ENCODE results near the gene GET4.

- no peak for TF ChIP-seq CTCF (IDR thresholded peaks at IDR 0.05)
- TF ChIP-seq POLR2A (IDR thresholded peaks at IDR 0.05), result no peak
Observed at GRCh38 chr7:919114-919442, 42.7 kb downstream of the GET4 start.

Data from body of pancreas (tissue), 4 donors.